RWPE2 (cell line): ENCODE data around the gene WDR27.
"Not testable (repeated sequence)": the region's sequence is repeated elsewhere in the genome, so short reads cannot be mapped to it uniquely, and the experiment has no call there.

Experiments
- ATAC-seq: fragments of 200-7000 bp; cut with Tn5 transposase; 3 replicates; pipeline ENCODE4 v1.9.1; 2021; ENCODE audit warnings: low read depth
- DNase-seq: peaks from one replicate; pipeline ENCODE4 v3.0.0-alpha.2; 2020; ENCODE audit warnings: low spot score
- H3K27ac ChIP-seq: fragments of 450-650 bp; 2 replicates; pipeline ENCODE4 v1.5.1; 2017; ENCODE audit warnings: mild to moderate bottlenecking; ENCODE audit not compliant: poor library complexity, severe bottlenecking
- H3K27me3 ChIP-seq: fragments of 250-450 bp; sonication (Bioruptor Pico); 2 replicates; pipeline ENCODE4 v1.5.1; 2021; ENCODE audit warnings: mild to moderate bottlenecking, moderate library complexity; ENCODE audit not compliant: insufficient read depth, poor library complexity, severe bottlenecking
- H3K36me3 ChIP-seq: fragments of 250-450 bp; sonication (Bioruptor Pico); 2 replicates; pipeline ENCODE4 v1.5.1; 2020; ENCODE audit warnings: low read depth, mild to moderate bottlenecking, moderate library complexity
- H3K4me1 ChIP-seq: fragments of 250-450 bp; sonication (Bioruptor Pico); 2 replicates; pipeline ENCODE4 v1.5.1; 2021; ENCODE audit warnings: mild to moderate bottlenecking, moderate library complexity; ENCODE audit not compliant: insufficient read depth, poor library complexity, severe bottlenecking
- H3K4me3 ChIP-seq: fragments of 250-450 bp; sonication (Bioruptor Pico); 2 replicates; pipeline ENCODE4 v1.5.1; 2021; ENCODE audit warnings: mild to moderate bottlenecking, moderate library complexity; ENCODE audit not compliant: severe bottlenecking
- H3K9me3 ChIP-seq: fragments of 250-450 bp; sonication (Bioruptor Pico); 2 replicates; pipeline ENCODE4 v1.5.1; 2021; ENCODE audit warnings: mild to moderate bottlenecking, moderate library complexity; ENCODE audit not compliant: severe bottlenecking
- TF ChIP-seq, protein P1 (sequence below): fragments of 450-650 bp; IDR thresholded peaks from one replicate; pipeline ENCODE4 v1.5.1; 2017; ENCODE audit warnings: mild to moderate bottlenecking, moderate library complexity; ENCODE audit not compliant: poor library complexity, severe bottlenecking

The WDR27 gene

DNA sequence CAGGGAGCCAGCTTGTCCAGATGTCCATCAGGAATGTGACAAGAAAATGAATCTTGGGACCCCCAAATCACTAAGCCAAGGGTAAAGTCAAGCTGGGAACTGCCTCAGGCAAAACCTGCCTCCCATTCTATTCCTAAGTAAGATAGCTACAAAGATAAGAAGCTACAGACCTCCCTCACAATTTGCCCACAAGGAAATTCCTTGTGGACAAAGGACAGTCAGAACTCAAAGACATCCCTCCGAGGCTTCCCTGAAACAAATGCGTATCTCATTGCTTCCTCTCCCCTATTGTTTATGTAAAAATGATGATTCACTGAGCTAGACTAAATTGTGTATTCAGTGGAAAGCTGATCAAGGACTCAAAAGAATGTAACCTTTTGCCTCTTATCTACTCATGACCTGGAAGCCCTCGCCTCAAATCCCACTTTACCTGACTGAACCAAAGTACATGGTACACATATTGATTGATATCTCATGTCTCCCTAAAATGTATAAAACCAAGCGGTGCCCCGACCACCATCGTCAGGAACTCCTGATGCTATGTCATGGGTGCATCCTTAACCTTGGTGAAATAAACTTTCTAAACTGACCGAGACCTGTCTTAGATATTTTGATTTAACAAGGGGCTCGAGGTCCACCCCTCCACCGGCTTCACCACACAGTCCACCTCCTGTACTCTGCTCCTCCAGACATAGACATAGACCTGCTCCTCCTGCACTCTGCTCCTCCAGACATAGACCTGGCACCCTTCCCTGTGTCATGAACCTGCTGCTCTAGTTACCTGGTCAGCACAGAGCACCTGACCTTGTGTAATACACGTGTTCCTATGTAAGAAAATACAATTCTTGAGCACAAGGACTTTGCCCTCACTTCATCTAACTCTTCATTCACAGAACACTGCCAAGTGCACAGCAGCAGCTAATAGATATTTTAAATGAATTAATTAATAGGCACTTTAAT is 81.4 kb downstream of the WDR27 start:
- Histone ChIP-seq H3K27me3 (no peaks in the 10 kb centered on the region), H3K4me3 (no peak overlapping the region), H3K36me3 (no peaks in the 10 kb centered on the region), H3K4me1 (peaks cover 35% of the 10 kb centered on the region), H3K9me3 (no peaks in the 10 kb centered on the region), H3K27ac (peak overlapping the region; percentile 59)
- DNase-seq (no peak), ATAC-seq (peak; percentile 54; the same call in 2 of the 3 replicates)
- TF ChIP-seq, protein P1, sequence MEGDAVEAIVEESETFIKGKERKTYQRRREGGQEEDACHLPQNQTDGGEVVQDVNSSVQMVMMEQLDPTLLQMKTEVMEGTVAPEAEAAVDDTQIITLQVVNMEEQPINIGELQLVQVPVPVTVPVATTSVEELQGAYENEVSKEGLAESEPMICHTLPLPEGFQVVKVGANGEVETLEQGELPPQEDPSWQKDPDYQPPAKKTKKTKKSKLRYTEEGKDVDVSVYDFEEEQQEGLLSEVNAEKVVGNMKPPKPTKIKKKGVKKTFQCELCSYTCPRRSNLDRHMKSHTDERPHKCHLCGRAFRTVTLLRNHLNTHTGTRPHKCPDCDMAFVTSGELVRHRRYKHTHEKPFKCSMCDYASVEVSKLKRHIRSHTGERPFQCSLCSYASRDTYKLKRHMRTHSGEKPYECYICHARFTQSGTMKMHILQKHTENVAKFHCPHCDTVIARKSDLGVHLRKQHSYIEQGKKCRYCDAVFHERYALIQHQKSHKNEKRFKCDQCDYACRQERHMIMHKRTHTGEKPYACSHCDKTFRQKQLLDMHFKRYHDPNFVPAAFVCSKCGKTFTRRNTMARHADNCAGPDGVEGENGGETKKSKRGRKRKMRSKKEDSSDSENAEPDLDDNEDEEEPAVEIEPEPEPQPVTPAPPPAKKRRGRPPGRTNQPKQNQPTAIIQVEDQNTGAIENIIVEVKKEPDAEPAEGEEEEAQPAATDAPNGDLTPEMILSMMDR, result no peak

GRCh38 chr6:169619650-169620049 is 82.2 kb downstream of the WDR27 start:
- H3K4me3 ChIP-seq, result no peak overlapping the region
- H3K36me3 ChIP-seq, result no peaks in the 10 kb centered on the region
- TF ChIP-seq, protein P1, result no peak
- ATAC-seq, result peak; percentile 24; the same call in 1 of the 3 replicates
- H3K9me3 ChIP-seq, result no peaks in the 10 kb centered on the region
- DNase-seq, result no peak
- H3K27ac ChIP-seq, result peak overlapping the region; percentile 59
- H3K4me1 ChIP-seq, result peaks cover 35% of the 10 kb centered on the region
- no peaks in the 10 kb centered on the region for H3K27me3 ChIP-seq

DNA sequence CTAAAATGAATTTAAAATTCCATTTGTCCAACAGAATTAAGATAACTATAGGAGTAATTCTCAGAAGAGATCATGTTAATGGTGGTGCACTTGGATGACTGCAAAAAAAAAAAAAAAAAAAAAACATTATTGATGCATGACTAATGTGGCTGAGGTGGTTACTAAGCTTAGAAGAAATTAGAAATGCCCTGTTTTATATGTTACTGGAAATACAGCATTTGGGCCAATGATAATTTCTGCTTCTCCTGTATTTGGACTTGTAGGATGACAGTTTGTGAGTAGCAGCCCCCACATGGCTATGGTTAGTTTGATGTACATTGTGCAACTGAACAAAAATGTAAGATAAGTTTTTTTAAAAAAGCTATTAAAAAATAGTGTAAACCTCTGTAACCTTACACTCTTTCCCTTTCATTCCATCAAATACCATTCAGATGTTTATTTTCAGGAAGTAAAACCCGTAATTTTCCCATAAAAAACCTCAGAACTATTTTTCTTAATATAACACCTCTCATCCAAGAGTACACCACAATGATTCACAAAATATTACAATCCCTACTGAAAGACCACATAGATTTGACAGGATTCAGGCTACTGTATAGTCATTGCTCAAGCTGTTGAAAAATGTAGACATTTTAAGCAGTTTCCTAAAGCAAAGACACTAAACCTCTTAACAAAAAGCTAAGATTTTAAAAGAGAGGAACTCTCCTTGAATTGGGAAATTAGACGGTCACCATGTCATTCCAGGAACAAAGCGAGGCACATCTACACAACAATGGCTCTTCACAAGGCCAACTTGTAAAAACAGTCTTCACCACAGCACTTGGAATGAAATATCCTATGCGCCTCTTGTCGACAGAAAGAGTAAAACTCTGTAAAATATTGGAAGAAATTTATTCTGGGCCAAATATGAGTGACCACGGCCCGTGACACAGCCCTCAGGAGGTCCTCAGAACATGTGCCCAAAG is 83.0 kb downstream of the WDR27 start:
- Histone ChIP-seq H3K4me1 (peaks cover 35% of the 10 kb centered on the region), H3K36me3 (no peaks in the 10 kb centered on the region), H3K4me3 (no peak overlapping the region), H3K27me3 (no peaks in the 10 kb centered on the region), H3K27ac (peak overlapping the region; percentile 59), H3K9me3 (no peaks in the 10 kb centered on the region)
- TF ChIP-seq, protein P1, result no peak
- DNase-seq (no peak), ATAC-seq (peak; percentile 72)

- peaks cover 30% of the 10 kb centered on the region for H3K4me1 ChIP-seq
- no peak for ATAC-seq
- no peak overlapping the region for H3K27ac ChIP-seq
- TF ChIP-seq, protein P1, result no peak
- no peaks in the 10 kb centered on the region for H3K27me3 ChIP-seq
- H3K36me3 ChIP-seq, result no peaks in the 10 kb centered on the region
- DNase-seq, result no peak
- H3K9me3 ChIP-seq, result no peaks in the 10 kb centered on the region
- H3K4me3 ChIP-seq, result no peak overlapping the region
Observed at GRCh38 chr6:169617562-169617961, 84.3 kb downstream of the WDR27 start.

DNA sequence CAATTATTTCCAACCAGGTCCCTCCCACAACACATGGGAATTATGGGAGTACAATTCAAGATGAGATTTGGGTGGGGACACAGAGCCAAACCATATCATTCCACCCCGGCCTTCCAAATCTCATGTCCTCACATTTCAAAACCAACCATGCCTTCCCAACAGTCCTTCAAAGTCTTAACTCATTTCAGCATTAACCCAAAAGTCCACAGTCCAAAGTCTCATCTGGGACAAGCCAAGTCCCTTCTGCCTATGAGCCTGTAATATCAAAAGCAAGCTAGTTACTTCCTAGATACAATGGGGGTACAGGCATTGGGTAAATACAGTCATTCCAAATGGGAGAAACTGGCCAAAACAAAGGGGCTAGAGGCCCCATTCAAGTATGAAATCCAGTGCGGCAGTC is 93.2 kb downstream of the WDR27 start:
- H3K27ac ChIP-seq, H3K4me3 ChIP-seq, H3K9me3 ChIP-seq, DNase-seq, H3K4me1 ChIP-seq, H3K27me3 ChIP-seq, H3K36me3 ChIP-seq, ATAC-seq: not testable (repeated sequence)
